B cell (primary cell): ENCODE data around the gene CDC42BPA. TPM values are rescaled to one million over a fixed set of nuclear protein-coding genes. Genes with fewer than 3 reads are reported as not detected.

ENCODE experiments used
- ATAC-seq: fragments of 200-7000 bp; cut with Tn5 transposase; one replicate; pipeline ENCODE4 v1.10.0; 2021; ENCODE audit warnings: low read depth, mild to moderate bottlenecking, moderate number of reproducible peaks, moderate library complexity
- CTCF ChIA-PET: fragments of 350-600 bp; sonication (Branson Sonifier 250); formaldehyde crosslinking; loops from one replicate; lab custom pipeline; 2021; ENCODE audit warnings: antibody characterized with exemption, inconsistent platforms; lab: Charles Lee
- POLR2A ChIA-PET: fragments of 350-600 bp; sonication (Branson Sonifier 250); formaldehyde crosslinking; loops from one replicate; lab custom pipeline; 2021; ENCODE audit warnings: antibody characterized with exemption; lab: Charles Lee
- DNase-seq: peaks from one replicate; pipeline ENCODE4 v3.0.0; 2013
- H2AFZ ChIP-seq: 2 replicates; pipeline ENCODE4 v1.6.1; 2012; ENCODE audit warnings: mild to moderate bottlenecking, low read depth, low read length; ENCODE audit not compliant: insufficient read depth, poor library complexity, severe bottlenecking
- H3K27ac ChIP-seq, 2 donors: 1 replicate in 1 of 2; 2 replicates in 1 of 2; pipeline ENCODE4 v1.5.1; 2012 to 2013; ENCODE audit warnings: low read length in 2 of 2, mild to moderate bottlenecking in 2 of 2, moderate library complexity in 1 of 2
- H3K27me3 ChIP-seq, 4 experiments: fragments of 200-600 bp in 1 of 4; sonication (generic) in 1 of 4; replicated peaks in 1 of 4; 1 replicate in 2 of 4; 2 replicates in 2 of 4; pipeline versions ENCODE4 v1.6.1 to v1.7.0; 2013 to 2016; ENCODE audit warnings: low read length in 3 of 4, mild to moderate bottlenecking in 2 of 4, mixed read lengths in 1 of 4, moderate library complexity in 1 of 4; ENCODE audit not compliant: insufficient read depth in 4 of 4, control insufficient read depth in 3 of 4; ENCODE audit errors: control extremely low read depth in 1 of 4
- H3K36me3 ChIP-seq, 2 experiments: replicated peaks in 1 of 2; 1 replicate in 1 of 2; 2 replicates in 1 of 2; pipeline versions ENCODE4 v1.6.1 to v1.7.1; 2013; ENCODE audit warnings: low read length in 1 of 2; ENCODE audit not compliant: insufficient read depth in 2 of 2, control insufficient read depth in 1 of 2; ENCODE audit errors: control extremely low read depth in 1 of 2, extremely low read depth in 1 of 2
- H3K4me1 ChIP-seq, 2 donors: fragments of 200-600 bp in 1 of 2; sonication (generic) in 1 of 2; 1 replicate in 1 of 2; 2 replicates in 1 of 2; pipeline versions ENCODE4 v1.5.1 to v1.6.1; 2013 to 2017; ENCODE audit warnings: low read length in 2 of 2; ENCODE audit not compliant: control insufficient read depth in 2 of 2, insufficient read depth in 2 of 2
- H3K4me2 ChIP-seq: replicated peaks from 2 replicates; pipeline ENCODE3; 2012; ENCODE audit warnings: mild to moderate bottlenecking, low read depth, low read length; ENCODE audit not compliant: poor library complexity, severe bottlenecking
- H3K4me3 ChIP-seq, 5 experiments: fragments of 200-600 bp in 1 of 5; sonication (generic) in 1 of 5; 1 replicate in 3 of 5; 2 replicates in 2 of 5; pipeline versions ENCODE4 v1.5.1 to v1.7.0; 2011 to 2016; ENCODE audit warnings: low read length in 4 of 5, mild to moderate bottlenecking in 4 of 5, low read depth in 2 of 5, control low read depth in 1 of 5, moderate library complexity in 1 of 5; ENCODE audit not compliant: insufficient read depth in 1 of 5; ENCODE audit errors: control extremely low read depth in 1 of 5, extremely low read depth in 1 of 5
- H3K79me2 ChIP-seq: fragments of 200-600 bp; sonication (generic); one replicate; pipeline ENCODE4 v1.6.0; 2016; ENCODE audit warnings: low read length; ENCODE audit not compliant: control insufficient read depth, insufficient read depth
- H3K9ac ChIP-seq: fragments of 200-600 bp; sonication (generic); 2 replicates; pipeline ENCODE4 v1.6.1; 2017; ENCODE audit warnings: mild to moderate bottlenecking, low read length, moderate library complexity
- H3K9me3 ChIP-seq, 3 donors: one replicate each; pipeline versions ENCODE4 v1.6.1 to v1.7.1; 2013; ENCODE audit warnings: low read length in 2 of 3; ENCODE audit not compliant: control insufficient read depth in 2 of 3, insufficient read depth in 1 of 3; ENCODE audit errors: control extremely low read depth in 1 of 3
- H4K20me1 ChIP-seq: 2 replicates; pipeline ENCODE4 v1.6.0; 2012; ENCODE audit warnings: mild to moderate bottlenecking, low read length; ENCODE audit not compliant: insufficient read depth, control insufficient read depth, poor library complexity, severe bottlenecking
- H3K27ac Mint-ChIP-seq: one replicate; pipeline ENCODE4 v1.8.0; 2021; ENCODE audit warnings: mixed read lengths
- H3K27me3 Mint-ChIP-seq: one replicate; pipeline ENCODE4 v1.8.0; 2021; ENCODE audit warnings: mixed read lengths
- H3K4me1 Mint-ChIP-seq: one replicate; pipeline ENCODE4 v1.8.0; 2021; ENCODE audit warnings: mixed read lengths
- H3K4me3 Mint-ChIP-seq: one replicate; pipeline ENCODE4 v1.8.0; 2021; ENCODE audit warnings: mixed read lengths
- H3K9me3 Mint-ChIP-seq: one replicate; pipeline ENCODE4 v1.8.0; 2022; ENCODE audit warnings: mixed read lengths; ENCODE audit not compliant: insufficient read depth
- EZH2 ChIP-seq: IDR thresholded peaks from 2 replicates; pipeline ENCODE4 v1.6.1; 2012; ENCODE audit warnings: borderline replicate concordance, low read depth, mild to moderate bottlenecking, moderate library complexity, low read length; ENCODE audit not compliant: insufficient read depth, poor library complexity, severe bottlenecking
- WGBS: methylation state at CpG from one replicate; pipeline ENCODE4 v1.1.5; 2013; ENCODE audit warnings: missing lambda C conversion rate; ENCODE audit not compliant: insufficient coverage; 5-methylcytosine and 5-hydroxymethylcytosine counted together
- intact Hi-C: fragments of 100-400 bp; cut with micrococcal nuclease; formaldehyde crosslinking; loops from one replicate; pipeline ENCODE4 v1.10.0; 2022
- polyA plus RNA-seq: library from polyadenylated mRNA; depleted of rRNA; stranded (reverse); fragments of >200 nt; gene quantifications from 2 replicates; pipeline ENCODE4 v1.2.3, GENCODE V29; 2012
- total RNA-seq, 2 donors: library from RNA; stranded (reverse); fragments of 120-200 nt in 1 of 2; gene quantifications; 1 replicate in 1 of 2; 2 replicates in 1 of 2; pipeline versions ENCODE4 v1.2.3 to v1.2.4, GENCODE V29; 2013 to 2022
- TF ChIP-seq, protein P1 (sequence below): fragments of 200-600 bp; IDR thresholded peaks from one replicate; pipeline ENCODE4 v1.8.0; 2022; ENCODE audit warnings: antibody characterized with exemption, mild to moderate bottlenecking

CDC42BPA gene
- total and polyA plus RNA-seq, 2 donors (not counting 1 experiment from before 2014, with no cell fraction given): 0.04 to 0.69 TPM

DNA sequence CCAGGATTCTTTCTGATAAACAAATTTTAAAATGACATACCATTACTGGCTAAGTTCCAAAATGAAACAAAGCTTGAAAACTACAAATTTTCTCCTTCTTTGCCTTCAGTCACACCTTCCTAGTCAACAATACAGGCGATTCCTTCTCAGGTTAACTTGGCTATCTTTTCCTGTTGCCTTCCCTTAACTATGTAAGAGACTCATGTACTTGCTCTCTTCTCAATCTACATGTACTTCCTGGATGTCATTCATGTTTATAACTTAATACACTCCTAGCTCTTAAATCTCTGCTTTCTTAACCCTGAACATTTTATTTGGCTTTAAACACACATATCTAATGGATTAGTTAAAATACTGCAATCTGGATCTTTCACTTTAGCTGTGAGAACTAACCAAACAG is 281.2 kb downstream of the CDC42BPA start:
- Histone ChIP-seq H3K27ac (no peak overlapping the region), H3K79me2 (no peaks in the 10 kb centered on the region), H3K9me3 (no peaks in the 10 kb centered on the region), H3K9ac (no peak overlapping the region), H3K4me1 (no peaks in the 10 kb centered on the region), H3K36me3 (no peaks in the 10 kb centered on the region), H3K4me2 (no peak overlapping the region), H4K20me1 (no peaks in the 10 kb centered on the region), H3K4me3 (no peak overlapping the region), H2AFZ (no peak overlapping the region), H3K27me3 (no peaks in the 10 kb centered on the region)
- intact Hi-C loops: no loop called here
- Mint-ChIP-seq H3K27ac (no peak overlapping the region), H3K4me1 (no peaks in the 10 kb centered on the region), H3K4me3 (no peak overlapping the region), H3K9me3 (no peaks in the 10 kb centered on the region), H3K27me3 (peaks cover 5% of the 10 kb centered on the region)
- TF ChIP-seq, protein P1, sequence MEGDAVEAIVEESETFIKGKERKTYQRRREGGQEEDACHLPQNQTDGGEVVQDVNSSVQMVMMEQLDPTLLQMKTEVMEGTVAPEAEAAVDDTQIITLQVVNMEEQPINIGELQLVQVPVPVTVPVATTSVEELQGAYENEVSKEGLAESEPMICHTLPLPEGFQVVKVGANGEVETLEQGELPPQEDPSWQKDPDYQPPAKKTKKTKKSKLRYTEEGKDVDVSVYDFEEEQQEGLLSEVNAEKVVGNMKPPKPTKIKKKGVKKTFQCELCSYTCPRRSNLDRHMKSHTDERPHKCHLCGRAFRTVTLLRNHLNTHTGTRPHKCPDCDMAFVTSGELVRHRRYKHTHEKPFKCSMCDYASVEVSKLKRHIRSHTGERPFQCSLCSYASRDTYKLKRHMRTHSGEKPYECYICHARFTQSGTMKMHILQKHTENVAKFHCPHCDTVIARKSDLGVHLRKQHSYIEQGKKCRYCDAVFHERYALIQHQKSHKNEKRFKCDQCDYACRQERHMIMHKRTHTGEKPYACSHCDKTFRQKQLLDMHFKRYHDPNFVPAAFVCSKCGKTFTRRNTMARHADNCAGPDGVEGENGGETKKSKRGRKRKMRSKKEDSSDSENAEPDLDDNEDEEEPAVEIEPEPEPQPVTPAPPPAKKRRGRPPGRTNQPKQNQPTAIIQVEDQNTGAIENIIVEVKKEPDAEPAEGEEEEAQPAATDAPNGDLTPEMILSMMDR: no peak
- no peak for TF ChIP-seq EZH2
- ATAC-seq (no peak), DNase-seq (no peak)
- CTCF ChIA-PET: no interaction called here
- POLR2A ChIA-PET: no interaction called here
- WGBS: 78% methylated on average over 1 of the region's 1 CpG

DNA sequence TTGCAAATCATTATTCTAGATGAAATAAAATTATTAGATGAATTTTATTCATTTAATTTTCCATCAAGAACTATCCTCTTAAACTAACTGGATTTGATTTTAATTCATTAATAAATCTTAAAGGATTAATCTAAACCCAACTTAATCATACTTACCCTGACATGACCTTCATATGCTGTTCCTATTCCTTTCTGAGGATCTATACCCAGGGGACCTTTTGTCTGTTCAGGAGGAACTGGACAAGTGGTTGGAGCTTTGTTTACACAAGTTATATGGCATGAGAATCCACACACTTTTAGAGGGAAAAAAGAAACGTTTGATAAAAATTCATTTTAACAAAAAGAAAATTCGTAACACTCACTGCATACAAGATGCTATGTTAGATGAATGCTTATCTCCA is 283.0 kb downstream of the CDC42BPA start:
- intact Hi-C loops: no loop called here
- no CpG with 5 or more reads among the region's 2 CpGs for WGBS
- no peaks in the 10 kb centered on the region for H3K9me3 Mint-ChIP-seq
- H3K36me3 ChIP-seq: no peaks in the 10 kb centered on the region
- no peaks in the 10 kb centered on the region for H3K27me3 ChIP-seq
- no peaks in the 10 kb centered on the region for H3K4me1 ChIP-seq
- no peak overlapping the region for H3K9ac ChIP-seq
- H3K4me3 Mint-ChIP-seq: no peak overlapping the region
- no peak overlapping the region for H3K27ac ChIP-seq
- no peak overlapping the region for H3K4me2 ChIP-seq
- H3K79me2 ChIP-seq: no peaks in the 10 kb centered on the region
- no peaks in the 10 kb centered on the region for H3K27me3 Mint-ChIP-seq
- CTCF ChIA-PET: interaction anchor here (0.6 kb wide), 1 partner anchor 1477 kb away, joined by 4 read pairs; no protein-coding TSS in a partner anchor
- H3K27ac Mint-ChIP-seq: no peak overlapping the region
- H4K20me1 ChIP-seq: no peaks in the 10 kb centered on the region
- DNase-seq: no peak
- no peak overlapping the region for H3K4me3 ChIP-seq
- TF ChIP-seq, protein P1: no peak
- ATAC-seq: no peak
- H2AFZ ChIP-seq: no peak overlapping the region
- no peaks in the 10 kb centered on the region for H3K4me1 Mint-ChIP-seq
- H3K9me3 ChIP-seq: no peaks in the 10 kb centered on the region
- POLR2A ChIA-PET: no interaction called here
